AG09309 (cell line): Measurements from ENCODE around the gene FHOD3.

ENCODE experiments used
- DNase-seq: peaks from one replicate; pipeline ENCODE4 v3.0.0-alpha.2; 2010; ENCODE audit warnings: low read depth
- H3K4me3 ChIP-seq: 2 replicates; pipeline ENCODE4 v1.5.1; 2011; ENCODE audit warnings: mild to moderate bottlenecking, low read depth, low read length, moderate library complexity; ENCODE audit not compliant: control insufficient read depth
- TF ChIP-seq, protein P1 (sequence below): IDR thresholded peaks from 2 replicates; pipeline ENCODE4 v1.5.1; 2011; ENCODE audit warnings: mild to moderate bottlenecking, low read depth, low read length, inconsistent platforms; ENCODE audit not compliant: insufficient read depth, control insufficient read depth; ENCODE audit errors: missing control alignments

The FHOD3 gene

DNA sequence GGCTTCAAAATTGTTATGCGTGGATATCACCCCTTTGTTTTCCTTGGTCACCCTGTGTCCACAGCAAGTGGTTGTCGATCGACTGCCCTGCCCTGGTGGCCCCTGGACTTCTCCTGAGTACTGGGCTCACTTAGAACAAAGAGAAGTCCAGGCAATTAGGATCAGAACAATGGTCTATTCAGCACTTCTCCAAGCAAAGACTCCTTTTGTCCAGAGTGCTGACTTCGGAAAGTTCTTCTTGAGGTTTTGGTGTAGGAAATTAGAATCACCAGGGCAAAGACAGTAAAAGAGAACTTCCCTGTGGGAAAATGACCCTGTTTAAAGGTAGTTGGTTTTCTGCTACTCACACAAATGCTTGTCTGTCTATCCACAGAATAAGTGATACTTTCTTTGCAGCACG is 173.9 kb downstream of the FHOD3 start:
- TF ChIP-seq, protein P1, sequence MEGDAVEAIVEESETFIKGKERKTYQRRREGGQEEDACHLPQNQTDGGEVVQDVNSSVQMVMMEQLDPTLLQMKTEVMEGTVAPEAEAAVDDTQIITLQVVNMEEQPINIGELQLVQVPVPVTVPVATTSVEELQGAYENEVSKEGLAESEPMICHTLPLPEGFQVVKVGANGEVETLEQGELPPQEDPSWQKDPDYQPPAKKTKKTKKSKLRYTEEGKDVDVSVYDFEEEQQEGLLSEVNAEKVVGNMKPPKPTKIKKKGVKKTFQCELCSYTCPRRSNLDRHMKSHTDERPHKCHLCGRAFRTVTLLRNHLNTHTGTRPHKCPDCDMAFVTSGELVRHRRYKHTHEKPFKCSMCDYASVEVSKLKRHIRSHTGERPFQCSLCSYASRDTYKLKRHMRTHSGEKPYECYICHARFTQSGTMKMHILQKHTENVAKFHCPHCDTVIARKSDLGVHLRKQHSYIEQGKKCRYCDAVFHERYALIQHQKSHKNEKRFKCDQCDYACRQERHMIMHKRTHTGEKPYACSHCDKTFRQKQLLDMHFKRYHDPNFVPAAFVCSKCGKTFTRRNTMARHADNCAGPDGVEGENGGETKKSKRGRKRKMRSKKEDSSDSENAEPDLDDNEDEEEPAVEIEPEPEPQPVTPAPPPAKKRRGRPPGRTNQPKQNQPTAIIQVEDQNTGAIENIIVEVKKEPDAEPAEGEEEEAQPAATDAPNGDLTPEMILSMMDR, result no peak
- no peak for DNase-seq
- no peak overlapping the region for H3K4me3 ChIP-seq

GRCh38 chr18:36476433-36476832 is 178.9 kb downstream of the FHOD3 start:
- TF ChIP-seq, protein P1, result no peak
- H3K4me3 ChIP-seq, result no peak overlapping the region
- no peak for DNase-seq

DNA sequence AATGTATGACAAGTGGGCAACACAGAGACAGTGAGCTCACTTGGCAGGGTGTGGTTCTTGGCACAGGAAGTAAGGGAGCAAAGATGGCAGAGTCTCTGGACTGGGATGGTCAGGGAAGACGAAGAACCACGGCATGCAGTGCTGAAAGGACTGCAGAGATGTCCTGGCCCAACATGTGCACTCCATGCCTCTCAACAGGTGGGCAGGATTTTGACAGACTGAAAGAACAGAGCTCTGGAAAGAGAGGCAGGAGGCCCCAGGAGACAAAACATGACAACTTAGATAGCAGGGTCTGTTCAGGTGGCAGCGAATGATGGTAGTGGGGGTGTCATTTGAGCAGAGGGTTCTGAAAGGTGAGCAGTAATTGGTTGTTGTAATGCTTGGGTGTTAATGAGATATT is 180.3 kb downstream of the FHOD3 start:
- no peak overlapping the region for H3K4me3 ChIP-seq
- TF ChIP-seq, protein P1, result no peak
- no peak for DNase-seq

DNA sequence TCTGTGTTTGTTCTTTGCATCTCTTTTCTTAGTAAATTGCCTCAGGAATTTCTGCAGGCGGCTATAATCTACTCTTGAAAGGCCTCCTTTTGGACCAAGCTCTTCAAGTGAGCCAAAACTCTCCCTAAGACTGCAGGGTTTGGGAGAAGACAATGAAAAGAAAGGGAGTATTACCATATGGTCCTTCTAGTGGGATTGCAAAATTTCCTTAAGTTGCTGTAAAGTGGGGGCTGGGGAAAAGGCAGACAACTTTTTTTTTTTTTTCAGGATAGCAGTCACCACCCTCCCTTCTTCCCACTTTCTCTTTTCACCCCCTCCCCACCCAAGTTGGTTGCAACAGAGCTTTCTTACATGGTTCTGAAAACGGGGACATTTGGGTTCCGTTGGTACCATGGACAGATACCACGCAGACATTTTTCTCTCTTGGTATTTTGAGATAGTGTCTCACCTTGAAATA is 183.7 kb downstream of the FHOD3 start:
- TF ChIP-seq, protein P1, result no peak
- H3K4me3 ChIP-seq, result no peak overlapping the region
- no peak for DNase-seq

- TF ChIP-seq, protein P1, result no peak
- no peak for DNase-seq
Measured at GRCh38 chr18:36481935-36482334, 184.4 kb downstream of the FHOD3 start.

DNA sequence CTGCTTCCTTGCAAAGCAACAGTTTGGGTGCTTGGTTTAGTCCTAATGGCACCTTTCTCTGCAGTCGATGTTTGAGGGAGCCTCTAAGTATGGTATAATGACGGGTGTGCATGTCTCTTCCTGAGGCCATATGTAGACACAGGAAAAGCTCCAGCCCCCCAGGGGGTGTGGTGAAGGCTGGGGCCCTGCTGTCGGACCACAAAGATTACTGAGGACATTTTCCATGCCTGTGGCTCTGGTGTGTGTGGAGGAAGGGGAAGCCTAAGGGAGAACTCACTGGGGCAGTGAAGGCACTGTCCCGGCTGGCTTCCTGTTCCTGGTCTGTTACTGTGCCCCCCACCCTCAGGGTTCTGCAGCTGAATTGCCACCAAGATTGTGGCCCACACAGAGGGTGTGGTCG is 187.1 kb downstream of the FHOD3 start:
- no peak overlapping the region for H3K4me3 ChIP-seq
- DNase-seq, result no peak
- TF ChIP-seq, protein P1, result no peak

More at GRCh38 chr18:36481935-36482334, 184.4 kb downstream of the FHOD3 start:
- H3K4me3 ChIP-seq, result no peak overlapping the region

- H3K4me3 ChIP-seq, result no peak overlapping the region
- TF ChIP-seq, protein P1, result no peak
- no peak for DNase-seq
Measured at GRCh38 chr18:36485772-36486171, 188.3 kb downstream of the FHOD3 start.
